ENCODE data around the gene TRAPPC11.

DNA sequence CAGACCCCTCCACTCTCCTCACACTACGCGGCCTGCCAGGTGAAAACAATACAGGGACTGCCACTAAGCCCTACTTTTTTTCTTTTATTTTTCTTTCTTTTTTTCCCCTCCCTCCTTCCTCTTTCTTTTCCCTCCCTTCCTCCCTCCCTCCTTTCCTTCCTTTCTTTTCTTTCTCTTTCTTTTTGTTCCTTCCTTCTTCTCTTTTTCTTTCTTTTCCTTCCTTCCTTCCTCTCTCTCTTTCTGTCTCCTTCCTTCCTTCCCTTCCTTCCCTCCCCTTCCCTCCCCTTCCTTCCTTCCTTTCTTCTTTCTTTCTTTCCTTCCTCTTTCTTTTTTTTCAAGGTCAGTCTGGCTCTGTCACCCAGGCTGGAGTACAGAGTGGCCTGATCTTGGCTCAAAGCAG is 42.0 kb upstream of the TRAPPC11 start:
- TF ChIP-seq ZFP90 (CRISPR knock-in tag; IDR thresholded peaks at IDR 0.05; ENCODE audit: borderline replicate concordance) (no peak), TAF1 (CRISPR knock-in tag; IDR thresholded peaks at IDR 0.05) (no peak), SP1 (IDR thresholded peaks at IDR 0.05) (no peak), SP1 (CRISPR knock-in tag; IDR thresholded peaks at IDR 0.05) (no peak), FOXK2 (IDR thresholded peaks at IDR 0.05) (no peak), ZNF143 (CRISPR knock-in tag; IDR thresholded peaks at IDR 0.05) (no peak), SRSF4 (IDR thresholded peaks at IDR 0.05; ENCODE audit: low read depth, low read length, poor library complexity, severe bottlenecking) (no peak), ARNTL (CRISPR knock-in tag; IDR thresholded peaks at IDR 0.05) (no peak)
- TF ChIP-seq, protein P1, sequence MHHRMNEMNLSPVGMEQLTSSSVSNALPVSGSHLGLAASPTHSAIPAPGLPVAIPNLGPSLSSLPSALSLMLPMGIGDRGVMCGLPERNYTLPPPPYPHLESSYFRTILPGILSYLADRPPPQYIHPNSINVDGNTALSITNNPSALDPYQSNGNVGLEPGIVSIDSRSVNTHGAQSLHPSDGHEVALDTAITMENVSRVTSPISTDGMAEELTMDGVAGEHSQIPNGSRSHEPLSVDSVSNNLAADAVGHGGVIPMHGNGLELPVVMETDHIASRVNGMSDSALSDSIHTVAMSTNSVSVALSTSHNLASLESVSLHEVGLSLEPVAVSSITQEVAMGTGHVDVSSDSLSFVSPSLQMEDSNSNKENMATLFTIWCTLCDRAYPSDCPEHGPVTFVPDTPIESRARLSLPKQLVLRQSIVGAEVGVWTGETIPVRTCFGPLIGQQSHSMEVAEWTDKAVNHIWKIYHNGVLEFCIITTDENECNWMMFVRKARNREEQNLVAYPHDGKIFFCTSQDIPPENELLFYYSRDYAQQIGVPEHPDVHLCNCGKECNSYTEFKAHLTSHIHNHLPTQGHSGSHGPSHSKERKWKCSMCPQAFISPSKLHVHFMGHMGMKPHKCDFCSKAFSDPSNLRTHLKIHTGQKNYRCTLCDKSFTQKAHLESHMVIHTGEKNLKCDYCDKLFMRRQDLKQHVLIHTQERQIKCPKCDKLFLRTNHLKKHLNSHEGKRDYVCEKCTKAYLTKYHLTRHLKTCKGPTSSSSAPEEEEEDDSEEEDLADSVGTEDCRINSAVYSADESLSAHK (CRISPR knock-in tag; IDR thresholded peaks at IDR 0.05; ENCODE audit: borderline replicate concordance), result no peak
- TF ChIP-seq, protein P2, sequence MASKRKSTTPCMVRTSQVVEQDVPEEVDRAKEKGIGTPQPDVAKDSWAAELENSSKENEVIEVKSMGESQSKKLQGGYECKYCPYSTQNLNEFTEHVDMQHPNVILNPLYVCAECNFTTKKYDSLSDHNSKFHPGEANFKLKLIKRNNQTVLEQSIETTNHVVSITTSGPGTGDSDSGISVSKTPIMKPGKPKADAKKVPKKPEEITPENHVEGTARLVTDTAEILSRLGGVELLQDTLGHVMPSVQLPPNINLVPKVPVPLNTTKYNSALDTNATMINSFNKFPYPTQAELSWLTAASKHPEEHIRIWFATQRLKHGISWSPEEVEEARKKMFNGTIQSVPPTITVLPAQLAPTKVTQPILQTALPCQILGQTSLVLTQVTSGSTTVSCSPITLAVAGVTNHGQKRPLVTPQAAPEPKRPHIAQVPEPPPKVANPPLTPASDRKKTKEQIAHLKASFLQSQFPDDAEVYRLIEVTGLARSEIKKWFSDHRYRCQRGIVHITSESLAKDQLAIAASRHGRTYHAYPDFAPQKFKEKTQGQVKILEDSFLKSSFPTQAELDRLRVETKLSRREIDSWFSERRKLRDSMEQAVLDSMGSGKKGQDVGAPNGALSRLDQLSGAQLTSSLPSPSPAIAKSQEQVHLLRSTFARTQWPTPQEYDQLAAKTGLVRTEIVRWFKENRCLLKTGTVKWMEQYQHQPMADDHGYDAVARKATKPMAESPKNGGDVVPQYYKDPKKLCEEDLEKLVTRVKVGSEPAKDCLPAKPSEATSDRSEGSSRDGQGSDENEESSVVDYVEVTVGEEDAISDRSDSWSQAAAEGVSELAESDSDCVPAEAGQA (IDR thresholded peaks at IDR 0.05; ENCODE audit: low read depth), result no peak
- TF ChIP-seq, protein P2 (CRISPR knock-in tag; IDR thresholded peaks at IDR 0.05; ENCODE audit: borderline replicate concordance), result no peak
- TF ChIP-seq, protein P3, sequence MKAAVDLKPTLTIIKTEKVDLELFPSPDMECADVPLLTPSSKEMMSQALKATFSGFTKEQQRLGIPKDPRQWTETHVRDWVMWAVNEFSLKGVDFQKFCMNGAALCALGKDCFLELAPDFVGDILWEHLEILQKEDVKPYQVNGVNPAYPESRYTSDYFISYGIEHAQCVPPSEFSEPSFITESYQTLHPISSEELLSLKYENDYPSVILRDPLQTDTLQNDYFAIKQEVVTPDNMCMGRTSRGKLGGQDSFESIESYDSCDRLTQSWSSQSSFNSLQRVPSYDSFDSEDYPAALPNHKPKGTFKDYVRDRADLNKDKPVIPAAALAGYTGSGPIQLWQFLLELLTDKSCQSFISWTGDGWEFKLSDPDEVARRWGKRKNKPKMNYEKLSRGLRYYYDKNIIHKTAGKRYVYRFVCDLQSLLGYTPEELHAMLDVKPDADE (CRISPR knock-in tag; IDR thresholded peaks at IDR 0.05), result no peak
